Measurements from ENCODE around the gene RNF126. TPM values are rescaled to one million over a fixed set of nuclear protein-coding genes. Genes with fewer than 3 reads are reported as not detected.

The RNF126 gene
- total RNA-seq, 1 experiment from 2014 or later, result 61.2 TPM

DNA sequence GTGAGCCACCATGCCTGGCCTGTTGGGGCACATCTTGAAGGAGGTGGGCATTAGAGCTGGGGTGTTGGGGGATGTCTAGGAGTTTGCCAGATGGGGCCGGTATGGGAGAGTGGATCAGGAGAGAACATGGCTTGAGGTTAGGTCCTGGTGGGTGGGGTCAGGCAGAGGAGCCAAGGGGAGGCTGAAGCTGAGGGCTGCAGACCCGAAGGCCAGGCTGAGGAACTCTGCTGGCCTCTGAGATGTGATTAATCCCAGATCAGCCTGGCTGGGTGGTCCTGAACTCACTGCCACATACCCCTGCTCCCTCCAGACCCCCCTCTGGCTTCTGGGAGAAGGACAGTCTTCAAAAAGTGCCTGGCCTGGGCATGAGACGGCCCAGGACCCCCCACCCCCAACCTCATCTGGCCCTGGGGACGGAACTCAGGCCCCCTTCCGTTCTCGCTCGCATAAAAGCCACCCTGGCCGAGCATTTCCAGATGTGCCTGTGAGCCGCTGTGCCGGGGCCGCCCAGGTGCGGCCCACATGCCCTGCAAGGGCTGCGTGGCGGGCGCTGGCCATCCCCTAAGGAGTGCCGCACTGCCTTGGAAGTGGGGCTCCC, 15.9 kb upstream of the RNF126 start:
- peaks cover 22% of the 10 kb centered on the region for H3K4me1 ChIP-seq (ENCODE audit: control insufficient read depth, insufficient read depth, low read length)
- no TSS peak for BruUV-seq (replicated peaks)
- in situ Hi-C loops (cut with HindIII; ENCODE audit: low pct_unique_long_range_greater_than_20kb, low sequenced_read_pairs) (no loop called here), intact Hi-C loops (cut with micrococcal nuclease; ENCODE audit: unreplicated experiment) (no loop called here)
- peak overlapping the region; percentile 47 to 65 for H3K4me3 ChIP-seq (ENCODE audit: low read depth in 2 of 2, low read length in 2 of 2)
- H3K27ac ChIP-seq (ENCODE audit: low read length), result peak overlapping the region; percentile 54; the same call in 1 of the 2 replicates
- ChIA-PET CTCF (no interaction called here), POLR2A (no interaction called here)
- ATAC-seq, result no peak
- no peaks in the 10 kb centered on the region for H3K9me3 ChIP-seq (ENCODE audit: control insufficient read depth, insufficient read depth, low read depth, low read length)
- no peaks in the 10 kb centered on the region for H3K36me3 ChIP-seq (ENCODE audit: control insufficient read depth, insufficient read depth, low read length)
- TF ChIP-seq, protein P1, sequence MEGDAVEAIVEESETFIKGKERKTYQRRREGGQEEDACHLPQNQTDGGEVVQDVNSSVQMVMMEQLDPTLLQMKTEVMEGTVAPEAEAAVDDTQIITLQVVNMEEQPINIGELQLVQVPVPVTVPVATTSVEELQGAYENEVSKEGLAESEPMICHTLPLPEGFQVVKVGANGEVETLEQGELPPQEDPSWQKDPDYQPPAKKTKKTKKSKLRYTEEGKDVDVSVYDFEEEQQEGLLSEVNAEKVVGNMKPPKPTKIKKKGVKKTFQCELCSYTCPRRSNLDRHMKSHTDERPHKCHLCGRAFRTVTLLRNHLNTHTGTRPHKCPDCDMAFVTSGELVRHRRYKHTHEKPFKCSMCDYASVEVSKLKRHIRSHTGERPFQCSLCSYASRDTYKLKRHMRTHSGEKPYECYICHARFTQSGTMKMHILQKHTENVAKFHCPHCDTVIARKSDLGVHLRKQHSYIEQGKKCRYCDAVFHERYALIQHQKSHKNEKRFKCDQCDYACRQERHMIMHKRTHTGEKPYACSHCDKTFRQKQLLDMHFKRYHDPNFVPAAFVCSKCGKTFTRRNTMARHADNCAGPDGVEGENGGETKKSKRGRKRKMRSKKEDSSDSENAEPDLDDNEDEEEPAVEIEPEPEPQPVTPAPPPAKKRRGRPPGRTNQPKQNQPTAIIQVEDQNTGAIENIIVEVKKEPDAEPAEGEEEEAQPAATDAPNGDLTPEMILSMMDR (IDR thresholded peaks at IDR 0.05), result no peak
- TF ChIP-seq SIN3A (IDR thresholded peaks at IDR 0.05; ENCODE audit: borderline replicate concordance, insufficient read depth, low read depth, low read length) (no peak), TCF7L2 (IDR thresholded peaks at IDR 0.05; ENCODE audit: low read depth, low read length) (no peak), POLR2AphosphoS5 (IDR thresholded peaks at IDR 0.05; ENCODE audit: low read depth, low read length) (no peak)
- TF ChIP-seq, protein P2, sequence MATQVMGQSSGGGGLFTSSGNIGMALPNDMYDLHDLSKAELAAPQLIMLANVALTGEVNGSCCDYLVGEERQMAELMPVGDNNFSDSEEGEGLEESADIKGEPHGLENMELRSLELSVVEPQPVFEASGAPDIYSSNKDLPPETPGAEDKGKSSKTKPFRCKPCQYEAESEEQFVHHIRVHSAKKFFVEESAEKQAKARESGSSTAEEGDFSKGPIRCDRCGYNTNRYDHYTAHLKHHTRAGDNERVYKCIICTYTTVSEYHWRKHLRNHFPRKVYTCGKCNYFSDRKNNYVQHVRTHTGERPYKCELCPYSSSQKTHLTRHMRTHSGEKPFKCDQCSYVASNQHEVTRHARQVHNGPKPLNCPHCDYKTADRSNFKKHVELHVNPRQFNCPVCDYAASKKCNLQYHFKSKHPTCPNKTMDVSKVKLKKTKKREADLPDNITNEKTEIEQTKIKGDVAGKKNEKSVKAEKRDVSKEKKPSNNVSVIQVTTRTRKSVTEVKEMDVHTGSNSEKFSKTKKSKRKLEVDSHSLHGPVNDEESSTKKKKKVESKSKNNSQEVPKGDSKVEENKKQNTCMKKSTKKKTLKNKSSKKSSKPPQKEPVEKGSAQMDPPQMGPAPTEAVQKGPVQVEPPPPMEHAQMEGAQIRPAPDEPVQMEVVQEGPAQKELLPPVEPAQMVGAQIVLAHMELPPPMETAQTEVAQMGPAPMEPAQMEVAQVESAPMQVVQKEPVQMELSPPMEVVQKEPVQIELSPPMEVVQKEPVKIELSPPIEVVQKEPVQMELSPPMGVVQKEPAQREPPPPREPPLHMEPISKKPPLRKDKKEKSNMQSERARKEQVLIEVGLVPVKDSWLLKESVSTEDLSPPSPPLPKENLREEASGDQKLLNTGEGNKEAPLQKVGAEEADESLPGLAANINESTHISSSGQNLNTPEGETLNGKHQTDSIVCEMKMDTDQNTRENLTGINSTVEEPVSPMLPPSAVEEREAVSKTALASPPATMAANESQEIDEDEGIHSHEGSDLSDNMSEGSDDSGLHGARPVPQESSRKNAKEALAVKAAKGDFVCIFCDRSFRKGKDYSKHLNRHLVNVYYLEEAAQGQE (IDR thresholded peaks at IDR 0.05; ENCODE audit: insufficient read depth in 1 of 2, low read depth in 2 of 2, low read length in 1 of 2), result no peak
- no peak for DNase-seq (ENCODE audit: low read depth, low spot score)
- no peaks in the 10 kb centered on the region for H3K27me3 ChIP-seq (ENCODE audit: control insufficient read depth, insufficient read depth, low read length)

DNA sequence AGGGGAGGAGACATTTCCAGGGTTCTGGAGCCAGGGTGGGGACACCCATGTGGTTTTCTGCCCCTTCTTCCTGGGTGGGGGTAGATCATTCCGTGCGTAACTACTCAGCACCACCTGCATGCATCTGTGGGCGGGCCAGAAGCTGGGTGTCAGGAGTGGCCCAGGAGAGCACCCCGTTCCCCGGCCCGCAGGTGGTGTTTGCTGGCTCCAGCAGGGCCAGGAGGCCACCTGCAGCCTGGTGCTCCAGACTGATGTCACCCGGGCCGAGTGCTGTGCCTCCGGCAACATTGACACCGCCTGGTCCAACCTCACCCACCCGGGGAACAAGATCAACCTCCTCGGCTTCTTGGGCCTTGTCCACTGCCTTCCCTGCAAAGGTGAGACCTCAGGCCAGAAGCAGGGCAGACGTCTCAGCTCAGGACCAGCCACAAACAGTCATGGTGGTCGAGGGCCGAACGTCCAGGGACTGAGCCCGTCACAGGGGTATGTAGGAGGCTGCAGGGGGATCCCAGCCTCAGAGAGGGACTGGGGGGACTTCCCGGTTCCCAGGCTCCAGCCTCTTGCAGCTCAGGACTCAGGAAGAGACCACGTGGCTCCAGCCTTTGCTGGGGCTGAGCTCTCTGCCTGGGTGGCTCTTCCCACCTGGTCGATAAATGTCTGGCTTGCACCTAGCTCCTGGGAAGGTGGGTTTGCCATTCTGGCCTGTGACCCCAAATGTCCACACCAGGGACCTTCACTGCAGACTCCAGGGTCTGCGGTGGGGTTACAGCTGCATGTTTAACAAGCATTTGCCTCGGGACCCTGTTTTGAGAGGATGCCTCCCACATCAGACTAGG, 14.8 kb upstream of the RNF126 start:
- Histone ChIP-seq H3K4me1 (ENCODE audit: control insufficient read depth, insufficient read depth, low read length) (peaks cover 22% of the 10 kb centered on the region), H3K4me3 (ENCODE audit: low read depth in 2 of 2, low read length in 2 of 2) (peak overlapping the region; percentile 4 to 27; a peak in 2 of 4 replicates), H3K9me3 (ENCODE audit: control insufficient read depth, insufficient read depth, low read depth, low read length) (no peaks in the 10 kb centered on the region), H3K27me3 (ENCODE audit: control insufficient read depth, insufficient read depth, low read length) (no peaks in the 10 kb centered on the region), H3K36me3 (ENCODE audit: control insufficient read depth, insufficient read depth, low read length) (no peaks in the 10 kb centered on the region), H3K27ac (ENCODE audit: low read length) (peak overlapping the region; percentile 66)
- intact Hi-C loops (cut with micrococcal nuclease; ENCODE audit: unreplicated experiment), result no loop called here
- POLR2A ChIA-PET, result interaction anchor here (0.6 to 0.9 kb wide), 2 partner anchors 26 to 74 kb away, joined by 3 to 5 read pairs; no protein-coding TSS in a partner anchor
- CTCF ChIA-PET, result interaction anchor here (0.6 to 0.7 kb wide), 5 partner anchors 21 to 245 kb away, joined by 3 to 4 read pairs (median 3); no protein-coding TSS in a partner anchor
- in situ Hi-C loops (cut with HindIII; ENCODE audit: low pct_unique_long_range_greater_than_20kb, low sequenced_read_pairs), result no loop called here
- DNase-seq (ENCODE audit: low read depth, low spot score), result no peak
- BruUV-seq (replicated peaks), result TSS peak; percentile 92
- ATAC-seq, result peak; percentile 5; the same call in 1 of the 2 replicates
- TF ChIP-seq, protein P2 (IDR thresholded peaks at IDR 0.05; ENCODE audit: insufficient read depth in 1 of 2, low read depth in 2 of 2, low read length in 1 of 2), result no peak
- no peak for TF ChIP-seq SIN3A (IDR thresholded peaks at IDR 0.05; ENCODE audit: borderline replicate concordance, insufficient read depth, low read depth, low read length)
- TF ChIP-seq POLR2AphosphoS5 (IDR thresholded peaks at IDR 0.05; ENCODE audit: low read depth, low read length), result no peak
- TF ChIP-seq TCF7L2 (IDR thresholded peaks at IDR 0.05; ENCODE audit: low read depth, low read length), result no peak
- TF ChIP-seq, protein P1 (IDR thresholded peaks at IDR 0.05), result no peak

All from Panc1 (cell line).